Stimulated activated naive CD8-positive, alpha-beta T cell treated with anti-CD3 and anti-CD28 coated beads, Interleukin-15, amount 100 ng/mL, for 72 hours (primary cell): ENCODE results near the gene TMEM94.
A peak's percentile ranks its signal among the peaks of the same experiment; 100 is the strongest.

Experiments
- ATAC-seq: fragments of 150-1000 bp; cut with Tn5 transposase; 2 replicates; pipeline ENCODE4 v1.10.0; 2021; ENCODE audit warnings: mild to moderate bottlenecking, moderate library complexity
- DNase-seq, 2 donors: peaks; one replicate each; pipeline ENCODE4 v3.0.0; 2021 to 2022
- H3K27ac Mint-ChIP-seq, 2 donors: one replicate each; pipeline ENCODE4 v1.8.0; 2022; ENCODE audit warnings: mild to moderate bottlenecking in 2 of 2, mixed read lengths in 2 of 2, moderate library complexity in 2 of 2
- H3K27me3 Mint-ChIP-seq: one replicate; pipeline ENCODE4 v1.8.0; 2022; ENCODE audit warnings: mixed read lengths
- H3K4me1 Mint-ChIP-seq: one replicate; pipeline ENCODE4 v1.8.0; 2022; ENCODE audit warnings: mild to moderate bottlenecking, mixed read lengths
- H3K4me3 Mint-ChIP-seq, 2 donors: one replicate each; pipeline ENCODE4 v1.8.0; 2022; ENCODE audit warnings: mild to moderate bottlenecking in 2 of 2, mixed read lengths in 2 of 2, moderate library complexity in 1 of 2
- H3K9me3 Mint-ChIP-seq, 2 donors: one replicate each; pipeline ENCODE4 v1.8.0; 2022; ENCODE audit warnings: mixed read lengths in 2 of 2

TMEM94 gene

GRCh38 chr17:75494326-75494877, 38.0 kb downstream of the TMEM94 start:
- ATAC-seq: no peak
- Mint-ChIP-seq H3K27ac (no peak overlapping the region), H3K4me3 (no peak overlapping the region)

GRCh38 chr17:75496005-75496404, 39.6 kb downstream of the TMEM94 start:
- peak; percentile 18 for ATAC-seq
- Mint-ChIP-seq H3K4me3 (no peak overlapping the region), H3K27ac (no peak overlapping the region), H3K27me3 (no peaks in the 10 kb centered on the region), H3K4me1 (peaks cover 11% of the 10 kb centered on the region), H3K9me3 (no peaks in the 10 kb centered on the region)
- no peak for DNase-seq

More at GRCh38 chr17:75494326-75494877, 38.0 kb downstream of the TMEM94 start:
- DNase-seq: no peak
- Mint-ChIP-seq H3K9me3 (no peaks in the 10 kb centered on the region), H3K27me3 (no peaks in the 10 kb centered on the region), H3K4me1 (peaks cover 11% of the 10 kb centered on the region)

GRCh38 chr17:75498039-75498725, 41.7 kb downstream of the TMEM94 start:
- Mint-ChIP-seq H3K4me1 (peaks cover 11% of the 10 kb centered on the region), H3K9me3 (no peaks in the 10 kb centered on the region), H3K4me3 (no peak overlapping the region), H3K27me3 (no peaks in the 10 kb centered on the region), H3K27ac (no peak overlapping the region)
- ATAC-seq (no peak), DNase-seq (no peak)

GRCh38 chr17:75498726-75499213, 42.3 kb downstream of the TMEM94 start:
- ATAC-seq: no peak
- H3K4me3 Mint-ChIP-seq: no peak overlapping the region
- no peaks in the 10 kb centered on the region for H3K9me3 Mint-ChIP-seq
- H3K27me3 Mint-ChIP-seq: no peaks in the 10 kb centered on the region
- peaks cover 11% of the 10 kb centered on the region for H3K4me1 Mint-ChIP-seq
- DNase-seq: no peak
- H3K27ac Mint-ChIP-seq: no peak overlapping the region

GRCh38 chr17:75499313-75500022, 43.0 kb downstream of the TMEM94 start:
- ATAC-seq (no peak), DNase-seq (no peak)
- Mint-ChIP-seq H3K4me1 (peaks cover 11% of the 10 kb centered on the region), H3K9me3 (no peaks in the 10 kb centered on the region), H3K4me3 (no peak overlapping the region), H3K27me3 (no peaks in the 10 kb centered on the region), H3K27ac (no peak overlapping the region)

GRCh38 chr17:75500419-75501216, 44.2 kb downstream of the TMEM94 start:
- peaks cover 11% of the 10 kb centered on the region for H3K4me1 Mint-ChIP-seq
- ATAC-seq (no peak), DNase-seq (no peak)
- H3K27me3 Mint-ChIP-seq: no peaks in the 10 kb centered on the region
- no peak overlapping the region for H3K4me3 Mint-ChIP-seq
- no peaks in the 10 kb centered on the region for H3K9me3 Mint-ChIP-seq
- peak overlapping the region in 1 of 2 donors; percentile 34 for H3K27ac Mint-ChIP-seq

GRCh38 chr17:75501378-75502071, 45.1 kb downstream of the TMEM94 start:
- Mint-ChIP-seq H3K9me3 (no peaks in the 10 kb centered on the region), H3K4me1 (peaks cover 11% of the 10 kb centered on the region), H3K4me3 (no peak overlapping the region), H3K27me3 (no peaks in the 10 kb centered on the region), H3K27ac (no peak overlapping the region)
- no peak for DNase-seq
- ATAC-seq: no peak

GRCh38 chr17:75502072-75502720, 45.8 kb downstream of the TMEM94 start:
- Mint-ChIP-seq H3K4me3 (no peak overlapping the region), H3K4me1 (peaks cover 11% of the 10 kb centered on the region), H3K27ac (no peak overlapping the region), H3K27me3 (no peaks in the 10 kb centered on the region), H3K9me3 (no peaks in the 10 kb centered on the region)
- DNase-seq: no peak
- ATAC-seq: no peak

- H3K27ac Mint-ChIP-seq: no peak overlapping the region
- no peaks in the 10 kb centered on the region for H3K27me3 Mint-ChIP-seq
- H3K4me3 Mint-ChIP-seq: no peak overlapping the region
- ATAC-seq (no peak), DNase-seq (no peak)
- no peaks in the 10 kb centered on the region for H3K9me3 Mint-ChIP-seq
- peaks cover 5% of the 10 kb centered on the region for H3K4me1 Mint-ChIP-seq
These were observed 46.4 kb downstream of the TMEM94 start for GRCh38 chr17:75502721-75503329.

- H3K9me3 Mint-ChIP-seq: no peaks in the 10 kb centered on the region
- H3K4me1 Mint-ChIP-seq: no peaks in the 10 kb centered on the region
- H3K4me3 Mint-ChIP-seq: no peak overlapping the region
- DNase-seq (no peak), ATAC-seq (no peak)
- H3K27me3 Mint-ChIP-seq: no peaks in the 10 kb centered on the region
- peak overlapping the region in 1 of 2 donors; percentile 59 for H3K27ac Mint-ChIP-seq
These were observed 47.0 kb downstream of the TMEM94 start for GRCh38 chr17:75503337-75503950.

- Mint-ChIP-seq H3K4me3 (no peak overlapping the region), H3K27me3 (no peaks in the 10 kb centered on the region)
These were observed 47.5 kb downstream of the TMEM94 start for GRCh38 chr17:75503976-75504346.

GRCh38 chr17:75504347-75505151, 48.1 kb downstream of the TMEM94 start:
- Mint-ChIP-seq H3K9me3 (no peaks in the 10 kb centered on the region), H3K4me1 (no peaks in the 10 kb centered on the region), H3K4me3 (no peak overlapping the region), H3K27me3 (no peaks in the 10 kb centered on the region), H3K27ac (no peak overlapping the region)
- ATAC-seq (peak; percentile 65), DNase-seq (peak; percentile 42 to 46)

More at GRCh38 chr17:75503976-75504346, 47.5 kb downstream of the TMEM94 start:
- Mint-ChIP-seq H3K27ac (no peak overlapping the region), H3K9me3 (no peaks in the 10 kb centered on the region), H3K4me1 (no peaks in the 10 kb centered on the region)
- ATAC-seq (peak; percentile 38), DNase-seq (no peak)

GRCh38 chr17:75505152-75505409, 48.6 kb downstream of the TMEM94 start:
- no peaks in the 10 kb centered on the region for H3K9me3 Mint-ChIP-seq
- H3K27ac Mint-ChIP-seq: no peak overlapping the region
- DNase-seq (no peak), ATAC-seq (no peak)
- H3K4me1 Mint-ChIP-seq: no peaks in the 10 kb centered on the region
- H3K4me3 Mint-ChIP-seq: no peak overlapping the region
- H3K27me3 Mint-ChIP-seq: no peaks in the 10 kb centered on the region
